A673 (cell line): Measurements from ENCODE around the gene ZNF836.

Source experiments
- EZH2 ChIP-seq: fragments of 200-600 bp; sonication (generic); IDR thresholded peaks from 2 replicates; pipeline ENCODE4 v1.6.1; 2017; ENCODE audit warnings: borderline replicate concordance, low read depth, mild to moderate bottlenecking, mixed read lengths, antibody characterized with exemption, low read length; ENCODE audit not compliant: poor library complexity, severe bottlenecking
- TF ChIP-seq, protein P1 (sequence below): fragments of 300-800, 200-600 bp; sonication (generic); conservative IDR thresholded peaks from 2 replicates; pipeline ENCODE4 v1.5.1; 2017; ENCODE audit warnings: low read depth, mild to moderate bottlenecking, antibody characterized with exemption, low read length, moderate library complexity, mixed read lengths

DNA sequence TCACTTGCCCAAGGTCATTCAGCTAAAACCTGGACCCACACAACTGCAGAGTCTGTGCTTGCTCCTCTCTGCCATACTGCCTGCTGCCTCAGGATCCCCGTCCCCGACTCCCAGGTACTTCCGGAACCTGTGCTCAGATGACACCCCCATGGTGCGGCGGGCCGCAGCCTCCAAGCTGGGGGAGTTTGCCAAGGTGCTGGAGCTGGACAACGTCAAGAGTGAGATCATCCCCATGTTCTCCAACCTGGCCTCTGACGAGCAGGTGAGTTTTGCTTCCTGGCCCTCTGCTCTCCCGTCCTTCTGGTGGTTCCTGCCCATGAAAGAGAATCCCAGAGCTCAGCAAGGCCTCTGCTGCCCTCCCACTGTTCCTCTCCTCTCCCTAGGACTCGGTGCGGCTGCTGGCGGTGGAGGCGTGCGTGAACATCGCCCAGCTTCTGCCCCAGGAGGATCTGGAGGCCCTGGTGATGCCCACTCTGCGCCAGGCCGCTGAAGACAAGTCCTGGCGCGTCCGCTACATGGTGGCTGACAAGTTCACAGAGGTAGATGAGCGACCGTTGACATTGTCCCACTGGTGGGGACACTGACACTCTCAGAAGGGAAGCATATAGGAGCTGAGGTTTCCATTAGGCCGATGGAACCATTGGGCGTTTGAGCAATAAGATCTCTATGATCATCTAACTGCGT lies 41.3 kb upstream of the ZNF836 start:
- TF ChIP-seq, protein P1, sequence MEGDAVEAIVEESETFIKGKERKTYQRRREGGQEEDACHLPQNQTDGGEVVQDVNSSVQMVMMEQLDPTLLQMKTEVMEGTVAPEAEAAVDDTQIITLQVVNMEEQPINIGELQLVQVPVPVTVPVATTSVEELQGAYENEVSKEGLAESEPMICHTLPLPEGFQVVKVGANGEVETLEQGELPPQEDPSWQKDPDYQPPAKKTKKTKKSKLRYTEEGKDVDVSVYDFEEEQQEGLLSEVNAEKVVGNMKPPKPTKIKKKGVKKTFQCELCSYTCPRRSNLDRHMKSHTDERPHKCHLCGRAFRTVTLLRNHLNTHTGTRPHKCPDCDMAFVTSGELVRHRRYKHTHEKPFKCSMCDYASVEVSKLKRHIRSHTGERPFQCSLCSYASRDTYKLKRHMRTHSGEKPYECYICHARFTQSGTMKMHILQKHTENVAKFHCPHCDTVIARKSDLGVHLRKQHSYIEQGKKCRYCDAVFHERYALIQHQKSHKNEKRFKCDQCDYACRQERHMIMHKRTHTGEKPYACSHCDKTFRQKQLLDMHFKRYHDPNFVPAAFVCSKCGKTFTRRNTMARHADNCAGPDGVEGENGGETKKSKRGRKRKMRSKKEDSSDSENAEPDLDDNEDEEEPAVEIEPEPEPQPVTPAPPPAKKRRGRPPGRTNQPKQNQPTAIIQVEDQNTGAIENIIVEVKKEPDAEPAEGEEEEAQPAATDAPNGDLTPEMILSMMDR = no peak
- no peak for TF ChIP-seq EZH2
